ENCODE measurements around the gene TPPP3. TPM values are rescaled to one million over a fixed set of nuclear protein-coding genes. Genes with fewer than 3 reads are reported as not detected.

Gene TPPP3
- total RNA-seq, 4 donors from 2014 or later, result 2.2 to 31.9 (median 7.1) TPM

GRCh38 chr16:67425061-67425460, 31.8 kb upstream of the TPPP3 start:
- in situ Hi-C loops (cut with MboI; ENCODE audit: low sequenced_read_pairs in 4 of 4), result no loop called here
- TF ChIP-seq CTCF (IDR thresholded peaks at IDR 0.05 in 4 of 5, conservative IDR thresholded peaks at IDR 0.05 in 1 of 5), result no peak
- no peak for TF ChIP-seq POLR2A (IDR thresholded peaks at IDR 0.05)
- ATAC-seq (no peak), DNase-seq (no peak)
- Histone ChIP-seq H3K27me3 (peaks cover 0 to 3% (median 0%) of the 10 kb centered on the region in 3 donors), H3K9me3 (no peaks in the 10 kb centered on the region), H3K36me3 (no peaks in the 10 kb centered on the region), H3K27ac (no peak overlapping the region), H3K4me1 (peaks cover 0 to 3% of the 10 kb centered on the region in 2 donors), H3K4me3 (no peak overlapping the region)
- intact Hi-C loops (cut with DNase I; ENCODE audit: low total_unique reads), result loop anchor here (5.0 kb wide), 1 partner anchor 97 kb away; no protein-coding TSS in a partner anchor

GRCh38 chr16:67424261-67424615, 30.9 kb upstream of the TPPP3 start:
- in situ Hi-C loops (cut with MboI; ENCODE audit: low sequenced_read_pairs in 4 of 4) (no loop called here), intact Hi-C loops (cut with DNase I; ENCODE audit: low total_unique reads) (no loop called here)
- Histone ChIP-seq H3K4me1 (peaks cover 0 to 3% of the 10 kb centered on the region in 2 donors), H3K9me3 (no peaks in the 10 kb centered on the region), H3K36me3 (no peaks in the 10 kb centered on the region), H3K4me3 (no peak overlapping the region), H3K27me3 (no peaks in the 10 kb centered on the region), H3K27ac (no peak overlapping the region)
- DNase-seq (no peak), ATAC-seq (no peak)
- TF ChIP-seq CTCF (IDR thresholded peaks at IDR 0.05 in 4 of 5, conservative IDR thresholded peaks at IDR 0.05 in 1 of 5), result no peak
- TF ChIP-seq POLR2A (IDR thresholded peaks at IDR 0.05), result no peak

GRCh38 chr16:67423611-67424260, 30.4 kb upstream of the TPPP3 start:
- Histone ChIP-seq H3K36me3 (no peaks in the 10 kb centered on the region), H3K4me3 (no peak overlapping the region), H3K9me3 (no peaks in the 10 kb centered on the region), H3K4me1 (peaks cover 0 to 3% of the 10 kb centered on the region in 2 donors), H3K27ac (peak overlapping the region in 1 of 4 donors; percentile 30), H3K27me3 (no peaks in the 10 kb centered on the region)
- peak in 1 of 2 donors; percentile 81 for ATAC-seq
- intact Hi-C loops (cut with DNase I; ENCODE audit: low total_unique reads) (no loop called here), in situ Hi-C loops (cut with MboI; ENCODE audit: low sequenced_read_pairs in 4 of 4) (no loop called here)
- DNase-seq, result no peak
- TF ChIP-seq CTCF (IDR thresholded peaks at IDR 0.05 in 4 of 5, conservative IDR thresholded peaks at IDR 0.05 in 1 of 5) (no peak), POLR2A (IDR thresholded peaks at IDR 0.05) (no peak)

- DNase-seq (no peak), ATAC-seq (no peak)
- Histone ChIP-seq H3K9me3 (no peaks in the 10 kb centered on the region), H3K4me1 (no peaks in the 10 kb centered on the region), H3K27me3 (no peaks in the 10 kb centered on the region), H3K4me3 (no peak overlapping the region), H3K27ac (no peak overlapping the region), H3K36me3 (no peaks in the 10 kb centered on the region)
- in situ Hi-C loops (cut with MboI; ENCODE audit: low sequenced_read_pairs in 4 of 4) (no loop called here), intact Hi-C loops (cut with DNase I; ENCODE audit: low total_unique reads) (no loop called here)
- no peak for TF ChIP-seq POLR2A (IDR thresholded peaks at IDR 0.05)
- no peak for TF ChIP-seq CTCF (IDR thresholded peaks at IDR 0.05 in 4 of 5, conservative IDR thresholded peaks at IDR 0.05 in 1 of 5)
Observed at GRCh38 chr16:67423015-67423414, 29.7 kb upstream of the TPPP3 start.

GRCh38 chr16:67421030-67421429, 27.7 kb upstream of the TPPP3 start:
- intact Hi-C loops (cut with DNase I; ENCODE audit: low total_unique reads), result no loop called here
- no peak for TF ChIP-seq POLR2A (IDR thresholded peaks at IDR 0.05)
- TF ChIP-seq CTCF (IDR thresholded peaks at IDR 0.05 in 4 of 5, conservative IDR thresholded peaks at IDR 0.05 in 1 of 5), result no peak
- in situ Hi-C loops (cut with MboI; ENCODE audit: low sequenced_read_pairs in 4 of 4), result no loop called here
- no peaks in the 10 kb centered on the region for H3K4me1 ChIP-seq
- H3K9me3 ChIP-seq, result no peaks in the 10 kb centered on the region
- DNase-seq, result no peak
- no peak overlapping the region for H3K27ac ChIP-seq
- H3K4me3 ChIP-seq, result no peak overlapping the region
- ATAC-seq, result no peak
- H3K27me3 ChIP-seq, result no peaks in the 10 kb centered on the region
- no peaks in the 10 kb centered on the region for H3K36me3 ChIP-seq

All from gastrocnemius medialis (tissue), 4 donors.